Kidney (tissue), 14 donors: Measurements from ENCODE around the gene ZNF408. TPM values are rescaled to one million over a fixed set of nuclear protein-coding genes. Genes with fewer than 3 reads are reported as not detected.
A peak's percentile ranks its signal among the peaks of the same experiment; 100 is the strongest.

ENCODE experiments used
- DNase-seq, 5 donors: peaks; one replicate each; pipeline ENCODE4 v3.0.0-alpha.2; 2013 to 2020
- FAIRE-seq: peaks from 2 replicates; lab custom pipeline; 2012; peaks lifted over from hg19 to GRCh38; lab: Jason Lieb, UNC
- H3K27ac ChIP-seq, 2 donors: one replicate each; pipeline ENCODE4 v1.7.0; 2013; ENCODE audit warnings: low read depth in 2 of 2, low read length in 2 of 2, inconsistent platforms in 1 of 2
- H3K27me3 ChIP-seq: one replicate; pipeline ENCODE4 v1.7.1; 2013; ENCODE audit warnings: low read length, inconsistent platforms; ENCODE audit not compliant: control insufficient read depth, insufficient read depth
- H3K36me3 ChIP-seq, 3 donors: one replicate each; pipeline versions ENCODE4 v1.7.0 to v1.7.1; 2013; ENCODE audit warnings: low read length in 3 of 3, control low read depth in 1 of 3, inconsistent platforms in 1 of 3; ENCODE audit not compliant: insufficient read depth in 3 of 3, control insufficient read depth in 2 of 3
- H3K4me1 ChIP-seq, 3 donors: one replicate each; pipeline versions ENCODE4 v1.7.0 to v1.7.1; 2013; ENCODE audit warnings: low read length in 3 of 3, inconsistent platforms in 1 of 3, low read depth in 1 of 3; ENCODE audit not compliant: control insufficient read depth in 2 of 3, insufficient read depth in 2 of 3
- H3K4me3 ChIP-seq, 3 donors: one replicate each; pipeline versions ENCODE4 v1.7.0 to v1.8.1; 2013; ENCODE audit warnings: low read length in 3 of 3, control low read depth in 1 of 3, inconsistent platforms in 1 of 3
- H3K9ac ChIP-seq, 3 donors: one replicate each; pipeline versions ENCODE4 v1.7.0 to v1.7.1; 2013; ENCODE audit warnings: low read length in 3 of 3, control low read depth in 1 of 3, inconsistent platforms in 1 of 3
- H3K9me3 ChIP-seq, 3 donors: one replicate each; pipeline versions ENCODE4 v1.7.0 to v1.7.1; 2013; ENCODE audit warnings: low read length in 3 of 3, control low read depth in 1 of 3, inconsistent platforms in 1 of 3; ENCODE audit not compliant: control insufficient read depth in 2 of 3, insufficient read depth in 1 of 3
- intact Hi-C: fragments of 100-400 bp; cut with DNase I; formaldehyde crosslinking; loops from one replicate; pipeline ENCODE4 v1.11.1; 2022
- polyA plus RNA-seq: library from polyadenylated mRNA; stranded (reverse); fragments of 350-450 nt; fragmentation: Illumina TruSeq; extraction: RNeasy Lipid Tissue Mini Kit (QIAGEN cat#74804); gene quantifications from one replicate; pipeline ENCODE4 v1.2.3, GENCODE V29; 2014; ENCODE audit warnings: low read depth, low replicate concordance; ENCODE audit not compliant: insufficient read depth
- total RNA-seq: library from RNA; stranded (reverse); fragmentation: NEBNext Ultra II Directional; extraction: Animal tissue kit (Norgen Biotek cat#: 25700); gene quantifications from one replicate; pipeline ENCODE4 v1.2.1, GENCODE V29; 2021
- TF ChIP-seq, protein P1 (sequence below): IDR thresholded peaks from 3 replicates; pipeline ENCODE4 v1.5.1; 2012; ENCODE audit warnings: mild to moderate bottlenecking, moderate library complexity, borderline replicate concordance; ENCODE audit not compliant: insufficient read depth; ENCODE audit errors: extremely low read depth
- donor health status: control.
- donor health status: control.
- donor health status: control.
- donor health status: control.
- donor health status: control.
- donor health status: DM: yes; HTN: yes; CAD: no.
- donor health status: Normal renal cell carcinoma (clear cell type).

ZNF408 gene
- total and polyA plus RNA-seq, 2 donors from 2014 or later: 7.8 to 9.7 TPM

DNA sequence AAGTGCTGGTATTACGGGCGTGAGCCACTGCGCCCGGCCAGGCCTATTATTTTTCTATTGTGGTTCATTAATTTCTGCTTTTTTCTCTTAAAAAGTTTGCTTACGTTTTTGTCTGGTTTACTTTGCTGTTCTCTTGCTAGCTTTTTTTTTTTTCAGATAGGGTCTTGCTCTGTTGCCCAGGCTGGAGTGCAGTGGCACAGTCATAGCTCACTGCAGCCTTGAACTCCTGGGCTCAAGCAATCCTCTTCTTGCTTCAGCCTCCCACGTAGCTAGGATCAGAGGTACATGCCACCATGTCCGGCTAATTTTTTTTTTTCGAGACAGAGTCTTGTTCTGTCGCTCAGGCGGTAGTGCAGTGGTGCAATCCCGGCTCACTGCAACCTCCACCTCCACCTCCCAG, 36.9 kb downstream of the ZNF408 start:
- peak in 1 of 5 donors; percentile 17 for DNase-seq
- H3K27ac ChIP-seq: no peak overlapping the region
- intact Hi-C loops: no loop called here
- no peak for FAIRE-seq
- no peaks in the 10 kb centered on the region for H3K9me3 ChIP-seq
- TF ChIP-seq, protein P1, sequence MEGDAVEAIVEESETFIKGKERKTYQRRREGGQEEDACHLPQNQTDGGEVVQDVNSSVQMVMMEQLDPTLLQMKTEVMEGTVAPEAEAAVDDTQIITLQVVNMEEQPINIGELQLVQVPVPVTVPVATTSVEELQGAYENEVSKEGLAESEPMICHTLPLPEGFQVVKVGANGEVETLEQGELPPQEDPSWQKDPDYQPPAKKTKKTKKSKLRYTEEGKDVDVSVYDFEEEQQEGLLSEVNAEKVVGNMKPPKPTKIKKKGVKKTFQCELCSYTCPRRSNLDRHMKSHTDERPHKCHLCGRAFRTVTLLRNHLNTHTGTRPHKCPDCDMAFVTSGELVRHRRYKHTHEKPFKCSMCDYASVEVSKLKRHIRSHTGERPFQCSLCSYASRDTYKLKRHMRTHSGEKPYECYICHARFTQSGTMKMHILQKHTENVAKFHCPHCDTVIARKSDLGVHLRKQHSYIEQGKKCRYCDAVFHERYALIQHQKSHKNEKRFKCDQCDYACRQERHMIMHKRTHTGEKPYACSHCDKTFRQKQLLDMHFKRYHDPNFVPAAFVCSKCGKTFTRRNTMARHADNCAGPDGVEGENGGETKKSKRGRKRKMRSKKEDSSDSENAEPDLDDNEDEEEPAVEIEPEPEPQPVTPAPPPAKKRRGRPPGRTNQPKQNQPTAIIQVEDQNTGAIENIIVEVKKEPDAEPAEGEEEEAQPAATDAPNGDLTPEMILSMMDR: no peak
- H3K9ac ChIP-seq: no peak overlapping the region
- peaks cover 0 to 10% (median 2%) of the 10 kb centered on the region in 3 donors for H3K36me3 ChIP-seq
- no peak overlapping the region for H3K4me3 ChIP-seq
- no peaks in the 10 kb centered on the region for H3K4me1 ChIP-seq
- H3K27me3 ChIP-seq: no peaks in the 10 kb centered on the region

DNA sequence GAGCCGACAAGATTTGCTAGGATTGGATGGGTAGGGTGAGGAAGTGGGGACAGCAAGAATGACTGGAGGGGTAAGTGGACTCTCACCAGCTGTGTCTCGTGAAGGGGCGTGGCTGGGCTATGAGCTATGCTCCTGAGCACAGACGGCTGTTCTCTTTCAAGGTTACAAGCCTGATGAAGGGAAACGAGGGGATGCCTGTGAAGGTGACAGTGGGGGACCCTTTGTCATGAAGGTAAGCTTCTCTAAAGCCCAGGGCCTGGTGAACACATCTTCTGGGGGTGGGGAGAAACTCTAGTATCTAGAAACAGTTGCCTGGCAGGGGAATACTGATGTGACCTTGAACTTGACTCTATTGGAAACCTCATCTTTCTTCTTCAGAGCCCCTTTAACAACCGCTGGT, 38.1 kb downstream of the ZNF408 start:
- Histone ChIP-seq H3K4me3 (no peak overlapping the region), H3K9ac (no peak overlapping the region), H3K4me1 (no peaks in the 10 kb centered on the region), H3K27me3 (no peaks in the 10 kb centered on the region), H3K9me3 (no peaks in the 10 kb centered on the region), H3K36me3 (peaks cover 0 to 22% (median 5%) of the 10 kb centered on the region in 3 donors), H3K27ac (no peak overlapping the region)
- no peak for FAIRE-seq
- TF ChIP-seq, protein P1: no peak
- DNase-seq: peak in 1 of 5 donors; percentile 2
- intact Hi-C loops: no loop called here

DNA sequence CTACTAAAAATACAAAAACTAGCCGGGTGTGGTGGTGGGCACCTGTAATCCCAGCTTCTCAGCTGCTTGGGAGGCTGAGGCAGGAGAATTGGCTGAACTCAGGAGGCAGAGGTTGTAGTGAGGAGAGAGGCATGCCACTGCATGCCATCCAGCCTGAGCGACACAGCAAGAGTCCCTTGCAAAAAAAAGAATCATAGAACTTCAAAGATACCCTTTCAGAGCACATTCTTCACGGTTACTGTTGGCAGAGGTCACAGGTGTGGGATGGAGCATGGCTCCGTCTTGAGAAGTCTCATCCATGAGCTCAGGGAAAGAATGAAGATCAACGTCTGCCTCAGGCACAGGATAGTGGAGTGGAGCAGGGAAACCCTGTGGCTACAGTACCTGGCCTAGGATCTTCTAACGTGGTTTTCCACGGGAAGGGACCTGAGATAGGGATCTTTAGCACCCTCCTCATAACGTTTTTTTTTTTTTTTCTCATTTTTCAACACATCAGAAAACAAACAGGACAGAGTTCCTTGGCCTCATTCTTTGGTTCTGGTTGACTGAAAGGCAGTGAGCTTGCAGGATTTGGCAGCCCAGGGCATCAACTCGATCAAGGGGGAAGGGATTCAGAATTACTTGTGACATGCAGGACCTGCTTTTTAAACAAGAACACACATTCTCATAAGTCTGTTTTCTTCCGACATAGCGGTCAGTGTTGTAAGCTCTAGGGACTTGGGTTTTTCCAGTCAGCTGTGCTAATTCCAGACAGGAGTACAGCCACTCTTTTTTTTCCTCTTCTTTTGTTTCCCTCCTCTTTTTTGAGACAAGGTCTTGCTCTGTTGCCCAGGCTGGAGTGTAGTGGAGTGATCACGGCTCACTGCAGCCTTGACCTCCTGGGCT, 41.0 kb downstream of the ZNF408 start:
- H3K4me1 ChIP-seq: no peaks in the 10 kb centered on the region
- FAIRE-seq: no peak
- no peaks in the 10 kb centered on the region for H3K27me3 ChIP-seq
- TF ChIP-seq, protein P1: no peak
- peak in 1 of 5 donors; percentile 2 for DNase-seq
- H3K36me3 ChIP-seq: peaks cover 6 to 40% (median 11%) of the 10 kb centered on the region in 3 donors
- H3K9me3 ChIP-seq: no peaks in the 10 kb centered on the region
- intact Hi-C loops: no loop called here
- no peak overlapping the region for H3K27ac ChIP-seq
- H3K9ac ChIP-seq: no peak overlapping the region
- no peak overlapping the region for H3K4me3 ChIP-seq
